SK-N-MC (cell line): ENCODE data around the gene MEGF8.

ENCODE experiments used
- EZH2 ChIP-seq: fragments of 200-600 bp; sonication (generic); IDR thresholded peaks from one replicate; pipeline ENCODE4 v1.6.1; 2017; ENCODE audit warnings: antibody characterized with exemption
- POLR2AphosphoS5 ChIP-seq: IDR thresholded peaks from 2 replicates; pipeline ENCODE4 v1.6.1; 2012; ENCODE audit warnings: mild to moderate bottlenecking, low read depth, low read length, borderline replicate concordance

GRCh38 chr19:42368360-42368759, 42.9 kb downstream of the MEGF8 start:
- TF ChIP-seq EZH2: no peak
- no peak for TF ChIP-seq POLR2AphosphoS5
